ENCODE data around the gene ATP6AP1.

ATP6AP1 gene

GRCh38 chrX:154443479-154443910 lies 15.0 kb downstream of the ATP6AP1 start (continued):
- TF ChIP-seq ZNF311 (tag by site-specific recombination; IDR thresholded peaks at IDR 0.05; ENCODE audit: borderline replicate concordance), result no peak

GRCh38 chrX:154443992-154444754 lies 15.7 kb downstream of the ATP6AP1 start, which contains the start of gene FAM50A:
FAM50A (plus strand) TSS chrX:154444141; CDS start chrX:154444236, 95 bp downstream.
- TF ChIP-seq ZIC2 (tag by site-specific recombination; IDR thresholded peaks at IDR 0.05), result peak; percentile 37
- TF ChIP-seq KLF10 (tag by site-specific recombination; IDR thresholded peaks at IDR 0.05), result peak; percentile 35; the same call in 1 of the 2 replicates
- TF ChIP-seq ZXDB (tag by site-specific recombination; IDR thresholded peaks at IDR 0.05), result peak; percentile 23; the same call in 1 of the 2 replicates
- peak; percentile 54; the same call in 1 of the 2 replicates for TF ChIP-seq ZSCAN30 (tag by site-specific recombination; IDR thresholded peaks at IDR 0.05)
- TF ChIP-seq ZNF768 (tag by site-specific recombination; IDR thresholded peaks at IDR 0.05), result no peak
- no peak for TF ChIP-seq ZNF664 (tag by site-specific recombination; IDR thresholded peaks at IDR 0.05)
- 0 out of 2 replicates have a peak, but pooled peaks have one; percentile 46 for TF ChIP-seq ZNF660 (tag by site-specific recombination; IDR thresholded peaks at IDR 0.05)
- TF ChIP-seq, protein P1, sequence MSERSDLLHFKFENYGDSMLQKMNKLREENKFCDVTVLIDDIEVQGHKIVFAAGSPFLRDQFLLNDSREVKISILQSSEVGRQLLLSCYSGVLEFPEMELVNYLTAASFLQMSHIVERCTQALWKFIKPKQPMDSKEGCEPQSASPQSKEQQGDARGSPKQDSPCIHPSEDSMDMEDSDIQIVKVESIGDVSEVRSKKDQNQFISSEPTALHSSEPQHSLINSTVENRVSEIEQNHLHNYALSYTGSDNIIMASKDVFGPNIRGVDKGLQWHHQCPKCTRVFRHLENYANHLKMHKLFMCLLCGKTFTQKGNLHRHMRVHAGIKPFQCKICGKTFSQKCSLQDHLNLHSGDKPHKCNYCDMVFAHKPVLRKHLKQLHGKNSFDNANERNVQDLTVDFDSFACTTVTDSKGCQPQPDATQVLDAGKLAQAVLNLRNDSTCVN (tag by site-specific recombination; optimal IDR thresholded peaks at IDR 0.05), result peak; percentile 42
- CTCF ChIA-PET, result interaction anchor here (0.6 kb wide), 1 partner anchor 100 kb away, joined by 3 read pairs; no protein-coding TSS in a partner anchor
- H3K9me3 ChIP-seq (ENCODE audit: control insufficient read depth, insufficient read depth, low read depth, low read length), result no peaks in the 10 kb centered on the region
- no peaks in the 10 kb centered on the region for H3K4me1 ChIP-seq (ENCODE audit: control insufficient read depth, insufficient read depth, low read length)
- POLR2A ChIA-PET, result interaction anchor here (0.6 to 3.0 kb wide), 4 partner anchors 8 to 33 kb away, joined by 3 to 13 read pairs (median 4); partner anchors contain the start of gene TAFAZZIN
- H3K36me3 ChIP-seq (ENCODE audit: control insufficient read depth in 2 of 2, insufficient read depth in 1 of 2, low read length in 2 of 2), result peaks cover 10 to 79% of the 10 kb centered on the region in 2 experiments; a peak in 2 of 3 replicates
- H3K27ac ChIP-seq (ENCODE audit: extremely low read depth, low read depth, low read length), result peak within 1 kb of the TSS; percentile 77
- peak within 1 kb of the TSS; percentile 51 for H3K4me3 ChIP-seq (ENCODE audit: low read depth, low read length)

GRCh38 chrX:154444755-154445246 lies 16.3 kb downstream of the ATP6AP1 start:
- H3K4me1 ChIP-seq (ENCODE audit: control insufficient read depth, insufficient read depth, low read length), result no peaks in the 10 kb centered on the region
- peaks cover 4 to 79% of the 10 kb centered on the region in 2 experiments; a peak in 2 of 3 replicates for H3K36me3 ChIP-seq (ENCODE audit: control insufficient read depth in 2 of 2, insufficient read depth in 1 of 2, low read length in 2 of 2)
- ChIA-PET CTCF (interaction anchor here (0.6 to 0.8 kb wide), 4 partner anchors 17 to 443 kb away, joined by 3 to 4 read pairs (median 4); no protein-coding TSS in a partner anchor), POLR2A (interaction anchor here (0.7 to 1.1 kb wide), 5 partner anchors 9 to 74 kb away, joined by 3 to 4 read pairs (median 3); no protein-coding TSS in a partner anchor)
- TF ChIP-seq ZNF114 (tag by site-specific recombination; IDR thresholded peaks at IDR 0.05), result no peak
- TF ChIP-seq ZFP3 (tag by site-specific recombination; IDR thresholded peaks at IDR 0.05; ENCODE audit: low read depth), result no peak
- TF ChIP-seq ZBTB48 (tag by site-specific recombination; IDR thresholded peaks at IDR 0.05), result no peak
- no peak for TF ChIP-seq ZBTB21 (tag by site-specific recombination; IDR thresholded peaks at IDR 0.05)
- TF ChIP-seq ZNF132 (tag by site-specific recombination; IDR thresholded peaks at IDR 0.05; ENCODE audit: borderline replicate concordance), result no peak
- TF ChIP-seq ZNF16 (tag by site-specific recombination; IDR thresholded peaks at IDR 0.05; ENCODE audit: low read depth), result no peak
- TF ChIP-seq ZNF792 (tag by site-specific recombination; IDR thresholded peaks at IDR 0.05), result no peak
- no peak for TF ChIP-seq ZNF354C (tag by site-specific recombination; IDR thresholded peaks at IDR 0.05; ENCODE audit: borderline replicate concordance, low read depth)
- H3K4me3 ChIP-seq (ENCODE audit: low read depth, low read length), result peak overlapping the region; percentile 51
- no peaks in the 10 kb centered on the region for H3K9me3 ChIP-seq (ENCODE audit: control insufficient read depth, insufficient read depth, low read depth, low read length)
- H3K27ac ChIP-seq (ENCODE audit: extremely low read depth, low read depth, low read length), result peak overlapping the region; percentile 77

DNA sequence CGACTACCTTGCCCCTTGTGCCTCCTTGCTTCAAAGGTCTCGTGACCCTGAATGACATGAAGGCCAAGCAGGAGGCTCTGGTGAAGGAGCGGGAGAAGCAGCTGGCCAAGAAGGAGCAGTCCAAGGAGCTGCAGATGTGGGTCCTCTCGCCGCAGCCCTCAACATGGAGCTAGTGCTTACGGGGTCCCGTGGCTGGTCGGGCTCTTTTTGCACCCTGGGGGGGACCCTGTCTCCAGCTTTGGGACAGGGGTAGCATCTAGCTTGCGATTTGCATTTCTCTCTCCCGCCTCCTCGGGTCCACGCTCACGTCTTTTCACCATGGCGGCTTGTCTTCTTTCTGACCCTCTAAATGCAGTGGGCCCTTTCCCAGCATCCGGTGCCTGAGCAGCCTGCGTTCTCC lies 17.3 kb downstream of the ATP6AP1 start:
- peaks cover 4 to 79% of the 10 kb centered on the region in 2 experiments; a peak in 2 of 3 replicates for H3K36me3 ChIP-seq (ENCODE audit: control insufficient read depth in 2 of 2, insufficient read depth in 1 of 2, low read length in 2 of 2)

More for the DNA sequence above, 17.3 kb downstream of the ATP6AP1 start:
- ChIA-PET CTCF (interaction anchor here (0.8 kb wide), 1 partner anchor 73 kb away, joined by 4 read pairs; no protein-coding TSS in a partner anchor), POLR2A (interaction anchor here (0.6 to 1.1 kb wide), 4 partner anchors 13 to 76 kb away, joined by 3 read pairs; no protein-coding TSS in a partner anchor)
- TF ChIP-seq PBX3 (CRISPR knock-in tag; IDR thresholded peaks at IDR 0.05), result 0 out of 2 replicates have a peak, but pooled peaks have one; percentile 33
- TF ChIP-seq ZNF121 (tag by site-specific recombination; IDR thresholded peaks at IDR 0.05), result no peak
- no peak for TF ChIP-seq HOXA7 (CRISPR knock-in tag; IDR thresholded peaks at IDR 0.05; ENCODE audit: borderline replicate concordance)
- Histone ChIP-seq H3K9me3 (ENCODE audit: control insufficient read depth, insufficient read depth, low read depth, low read length) (no peaks in the 10 kb centered on the region), H3K4me1 (ENCODE audit: control insufficient read depth, insufficient read depth, low read length) (no peaks in the 10 kb centered on the region), H3K4me3 (ENCODE audit: low read depth, low read length) (no peak overlapping the region), H3K27ac (ENCODE audit: extremely low read depth, low read depth, low read length) (no peak overlapping the region)
